Type B pancreatic cell (in vitro differentiated cells): Measurements from ENCODE around the gene CFAP119. TPM values are rescaled to one million over a fixed set of nuclear protein-coding genes. Genes with fewer than 3 reads are reported as not detected.

Experiments used
- DNase-seq: peaks from one replicate; pipeline ENCODE4 v3.0.0; 2021; ENCODE audit warnings: mixed read lengths; ENCODE audit not compliant: unreplicated experiment; ENCODE audit errors: extremely low spot score
- H3K27ac Mint-ChIP-seq: 2 replicates; pipeline ENCODE4 v1.8.0; 2021; ENCODE audit warnings: mild to moderate bottlenecking, mixed read lengths
- H3K27me3 Mint-ChIP-seq: 2 replicates; pipeline ENCODE4 v1.8.0; 2021; ENCODE audit warnings: mixed read lengths
- H3K36me3 Mint-ChIP-seq: 2 replicates; pipeline ENCODE4 v1.8.0; 2021; ENCODE audit warnings: mixed read lengths
- H3K4me1 Mint-ChIP-seq: one replicate; pipeline ENCODE4 v1.8.0; 2021; ENCODE audit warnings: mixed read lengths; ENCODE audit not compliant: unreplicated experiment
- H3K4me3 Mint-ChIP-seq: 2 replicates; pipeline ENCODE4 v1.8.0; 2021; ENCODE audit warnings: mild to moderate bottlenecking, mixed read lengths
- H3K9me3 Mint-ChIP-seq: 2 replicates; pipeline ENCODE4 v1.8.0; 2021; ENCODE audit warnings: mixed read lengths
- total RNA-seq: library from RNA; stranded (reverse); gene quantifications from 2 replicates; pipeline ENCODE4 v1.2.1, GENCODE V29; 2021; ENCODE audit warnings: low replicate concordance
- TF ChIP-seq, protein P1 (sequence below): fragments of 200-600 bp; sonication (generic); conservative IDR thresholded peaks from 2 replicates; pipeline ENCODE4 v1.5.0; 2021; ENCODE audit warnings: antibody characterized with exemption, mild to moderate bottlenecking

The CFAP119 gene
- total RNA-seq, 1 donor from 2014 or later, result 15.0 TPM

DNA sequence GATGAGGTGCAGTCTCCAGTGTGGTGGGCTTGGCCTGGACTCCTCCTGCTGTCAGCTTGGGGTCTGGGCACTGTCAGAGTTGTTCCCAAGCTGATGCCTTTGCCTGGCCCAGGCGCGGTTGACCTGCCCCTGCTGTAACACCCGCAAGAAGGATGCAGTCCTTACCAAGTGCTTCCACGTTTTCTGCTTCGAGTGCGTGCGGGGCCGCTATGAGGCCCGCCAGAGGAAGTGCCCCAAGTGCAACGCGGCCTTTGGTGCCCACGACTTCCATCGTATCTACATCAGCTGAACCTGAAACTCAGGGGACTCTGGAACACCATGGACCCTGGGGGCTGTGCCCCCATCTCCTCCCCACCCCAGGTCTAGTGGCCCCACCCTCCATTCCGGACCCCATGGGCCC, 12.0 kb upstream of the CFAP119 start:
- H3K36me3 Mint-ChIP-seq, result peaks cover 14% of the 10 kb centered on the region
- no peak for DNase-seq
- H3K27me3 Mint-ChIP-seq, result no peaks in the 10 kb centered on the region
- TF ChIP-seq, protein P1, sequence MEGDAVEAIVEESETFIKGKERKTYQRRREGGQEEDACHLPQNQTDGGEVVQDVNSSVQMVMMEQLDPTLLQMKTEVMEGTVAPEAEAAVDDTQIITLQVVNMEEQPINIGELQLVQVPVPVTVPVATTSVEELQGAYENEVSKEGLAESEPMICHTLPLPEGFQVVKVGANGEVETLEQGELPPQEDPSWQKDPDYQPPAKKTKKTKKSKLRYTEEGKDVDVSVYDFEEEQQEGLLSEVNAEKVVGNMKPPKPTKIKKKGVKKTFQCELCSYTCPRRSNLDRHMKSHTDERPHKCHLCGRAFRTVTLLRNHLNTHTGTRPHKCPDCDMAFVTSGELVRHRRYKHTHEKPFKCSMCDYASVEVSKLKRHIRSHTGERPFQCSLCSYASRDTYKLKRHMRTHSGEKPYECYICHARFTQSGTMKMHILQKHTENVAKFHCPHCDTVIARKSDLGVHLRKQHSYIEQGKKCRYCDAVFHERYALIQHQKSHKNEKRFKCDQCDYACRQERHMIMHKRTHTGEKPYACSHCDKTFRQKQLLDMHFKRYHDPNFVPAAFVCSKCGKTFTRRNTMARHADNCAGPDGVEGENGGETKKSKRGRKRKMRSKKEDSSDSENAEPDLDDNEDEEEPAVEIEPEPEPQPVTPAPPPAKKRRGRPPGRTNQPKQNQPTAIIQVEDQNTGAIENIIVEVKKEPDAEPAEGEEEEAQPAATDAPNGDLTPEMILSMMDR, result no peak
- H3K4me3 Mint-ChIP-seq, result no peak overlapping the region
- H3K4me1 Mint-ChIP-seq, result peaks cover 16% of the 10 kb centered on the region
- no peaks in the 10 kb centered on the region for H3K9me3 Mint-ChIP-seq
- H3K27ac Mint-ChIP-seq, result no peak overlapping the region

DNA sequence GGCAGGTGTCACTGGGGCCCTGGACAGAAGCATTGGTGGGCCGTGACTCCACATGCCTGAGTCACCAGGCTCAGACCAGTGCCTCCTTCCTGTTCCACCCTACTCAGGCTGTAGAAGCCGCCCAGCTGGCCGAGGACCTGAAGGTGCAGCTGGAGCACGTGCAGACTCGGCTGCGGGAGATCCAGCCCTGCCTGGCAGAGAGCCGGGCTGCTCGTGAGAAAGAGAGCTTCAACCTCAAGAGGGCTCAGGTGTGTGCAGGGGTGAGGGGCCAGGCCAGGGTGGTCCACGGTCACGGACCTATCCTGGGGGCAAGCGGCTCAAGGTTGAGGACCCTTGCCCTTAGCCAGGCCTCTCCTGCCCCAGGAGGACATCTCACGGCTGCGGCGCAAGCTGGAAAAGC, 9.9 kb upstream of the CFAP119 start:
- H3K27ac Mint-ChIP-seq, result no peak overlapping the region
- no peak overlapping the region for H3K4me3 Mint-ChIP-seq
- peaks cover 16% of the 10 kb centered on the region for H3K36me3 Mint-ChIP-seq

DNA sequence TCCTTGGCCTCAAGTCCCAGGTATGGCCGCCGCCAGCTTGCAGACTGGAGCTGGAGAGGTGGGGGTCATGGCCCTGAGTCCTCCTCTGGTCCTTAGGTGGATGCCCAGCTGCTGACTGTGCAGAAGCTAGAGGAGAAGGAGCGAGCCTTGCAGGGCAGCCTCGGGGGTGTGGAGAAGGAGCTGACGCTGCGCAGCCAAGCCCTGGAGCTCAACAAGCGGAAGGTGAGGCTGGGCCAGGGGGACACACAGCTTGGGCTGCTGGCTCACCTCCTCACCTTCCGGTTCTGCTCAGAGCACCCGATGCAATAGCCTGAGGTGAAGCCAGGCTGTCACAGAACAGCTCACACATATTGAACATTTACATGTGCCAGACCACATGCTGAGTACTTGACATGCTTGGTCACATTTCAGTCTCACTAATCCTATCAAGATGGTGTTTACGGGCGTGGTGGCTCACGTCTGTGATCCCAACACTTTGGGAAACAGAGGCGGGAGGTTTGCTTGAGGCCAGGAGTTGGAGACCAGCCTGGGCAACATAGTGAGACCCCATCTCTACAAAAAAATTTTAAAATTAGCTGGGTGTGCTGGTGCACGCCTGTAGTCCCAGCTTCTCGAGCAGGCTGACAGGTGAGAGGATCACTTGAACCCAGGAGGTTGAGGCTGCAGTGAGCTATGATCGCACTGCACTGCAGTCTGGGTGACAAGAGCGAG, 7.7 kb upstream of the CFAP119 start:
- TF ChIP-seq, protein P1, result no peak
- no peaks in the 10 kb centered on the region for H3K4me1 Mint-ChIP-seq
- no peak for DNase-seq
- no peak overlapping the region for H3K27ac Mint-ChIP-seq
- peaks cover 20% of the 10 kb centered on the region for H3K36me3 Mint-ChIP-seq
- H3K4me3 Mint-ChIP-seq, result no peak overlapping the region
- H3K9me3 Mint-ChIP-seq, result no peaks in the 10 kb centered on the region
- H3K27me3 Mint-ChIP-seq, result no peaks in the 10 kb centered on the region

More for the DNA sequence above, 9.9 kb upstream of the CFAP119 start:
- no peaks in the 10 kb centered on the region for H3K9me3 Mint-ChIP-seq
- DNase-seq, result no peak
- H3K4me1 Mint-ChIP-seq, result peaks cover under 1% of the 10 kb centered on the region
- TF ChIP-seq, protein P1, result no peak
- no peaks in the 10 kb centered on the region for H3K27me3 Mint-ChIP-seq

DNA sequence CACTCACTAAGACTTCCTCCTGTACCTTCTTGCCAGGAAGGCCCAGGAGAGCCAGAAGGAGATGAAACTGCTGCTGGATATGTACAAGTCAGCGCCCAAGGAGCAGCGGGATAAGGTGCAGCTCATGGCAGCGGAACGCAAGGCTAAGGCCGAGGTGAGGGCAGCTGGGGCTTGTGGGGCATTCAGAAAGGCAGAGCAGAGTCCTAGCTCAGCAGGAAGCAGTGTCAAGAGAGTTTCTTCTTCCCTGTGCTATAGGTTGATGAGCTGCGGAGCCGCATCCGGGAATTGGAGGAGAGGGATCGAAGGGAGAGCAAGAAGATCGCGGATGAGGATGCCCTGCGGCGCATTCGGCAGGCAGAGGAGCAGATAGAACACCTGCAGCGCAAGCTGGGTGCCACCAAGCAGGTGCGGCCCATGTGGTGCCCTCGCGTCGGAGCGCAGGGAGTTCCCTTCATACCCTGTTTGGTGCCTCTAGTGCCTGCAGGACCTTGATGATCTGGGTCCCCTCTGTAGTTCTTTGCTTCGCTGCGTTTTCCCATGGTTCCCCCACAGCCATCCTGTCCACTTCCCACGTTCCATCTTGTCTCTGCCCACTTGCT, 6.8 kb upstream of the CFAP119 start:
- Mint-ChIP-seq H3K27ac (no peak overlapping the region), H3K27me3 (no peaks in the 10 kb centered on the region), H3K4me1 (peaks cover 3% of the 10 kb centered on the region), H3K9me3 (no peaks in the 10 kb centered on the region), H3K36me3 (peaks cover 20% of the 10 kb centered on the region), H3K4me3 (no peak overlapping the region)
- TF ChIP-seq, protein P1, result no peak
- no peak for DNase-seq

DNA sequence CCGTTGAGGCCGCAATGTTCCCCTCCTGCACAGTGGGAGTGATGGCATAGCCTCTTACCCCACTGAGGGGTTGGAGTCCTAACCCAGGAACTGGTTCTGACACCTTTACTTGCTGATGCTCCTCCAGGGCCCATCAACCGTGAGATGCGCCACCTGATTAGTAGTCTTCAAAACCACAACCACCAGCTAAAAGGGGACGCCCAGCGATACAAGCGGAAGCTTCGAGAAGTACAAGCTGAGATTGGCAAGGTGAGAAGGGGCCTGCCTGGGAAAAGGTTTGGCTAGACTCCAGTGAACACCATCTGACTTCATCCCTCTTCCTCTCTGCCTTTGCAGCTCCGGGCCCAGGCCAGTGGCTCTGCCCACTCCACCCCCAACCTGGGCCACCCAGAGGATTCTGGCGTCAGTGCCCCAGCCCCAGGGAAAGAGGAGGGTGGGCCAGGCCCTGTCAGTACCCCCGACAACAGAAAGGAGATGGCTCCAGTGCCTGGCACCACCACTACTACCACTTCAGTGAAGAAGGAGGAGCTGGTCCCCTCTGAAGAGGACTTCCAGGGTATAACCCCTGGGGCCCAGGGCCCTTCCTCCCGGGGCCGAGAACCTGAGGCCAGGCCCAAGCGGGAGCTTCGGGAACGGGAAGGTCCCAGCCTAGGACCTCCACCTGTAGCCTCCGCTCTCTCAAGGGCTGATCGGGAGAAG, 6.1 kb upstream of the CFAP119 start:
- DNase-seq, result no peak
- Mint-ChIP-seq H3K27ac (no peak overlapping the region), H3K4me1 (peaks cover 7% of the 10 kb centered on the region), H3K36me3 (peaks cover 20% of the 10 kb centered on the region), H3K4me3 (no peak overlapping the region), H3K27me3 (no peaks in the 10 kb centered on the region), H3K9me3 (no peaks in the 10 kb centered on the region)
- TF ChIP-seq, protein P1, result no peak
